GM15510 (cell line): ENCODE data around the gene ARL4A.

Experiments
- POLR2A ChIP-seq: IDR thresholded peaks from 3 replicates; pipeline ENCODE4 v1.6.1; 2011; ENCODE audit warnings: borderline replicate concordance; ENCODE audit not compliant: insufficient read length; ENCODE audit errors: extremely low read depth

Gene ARL4A

DNA sequence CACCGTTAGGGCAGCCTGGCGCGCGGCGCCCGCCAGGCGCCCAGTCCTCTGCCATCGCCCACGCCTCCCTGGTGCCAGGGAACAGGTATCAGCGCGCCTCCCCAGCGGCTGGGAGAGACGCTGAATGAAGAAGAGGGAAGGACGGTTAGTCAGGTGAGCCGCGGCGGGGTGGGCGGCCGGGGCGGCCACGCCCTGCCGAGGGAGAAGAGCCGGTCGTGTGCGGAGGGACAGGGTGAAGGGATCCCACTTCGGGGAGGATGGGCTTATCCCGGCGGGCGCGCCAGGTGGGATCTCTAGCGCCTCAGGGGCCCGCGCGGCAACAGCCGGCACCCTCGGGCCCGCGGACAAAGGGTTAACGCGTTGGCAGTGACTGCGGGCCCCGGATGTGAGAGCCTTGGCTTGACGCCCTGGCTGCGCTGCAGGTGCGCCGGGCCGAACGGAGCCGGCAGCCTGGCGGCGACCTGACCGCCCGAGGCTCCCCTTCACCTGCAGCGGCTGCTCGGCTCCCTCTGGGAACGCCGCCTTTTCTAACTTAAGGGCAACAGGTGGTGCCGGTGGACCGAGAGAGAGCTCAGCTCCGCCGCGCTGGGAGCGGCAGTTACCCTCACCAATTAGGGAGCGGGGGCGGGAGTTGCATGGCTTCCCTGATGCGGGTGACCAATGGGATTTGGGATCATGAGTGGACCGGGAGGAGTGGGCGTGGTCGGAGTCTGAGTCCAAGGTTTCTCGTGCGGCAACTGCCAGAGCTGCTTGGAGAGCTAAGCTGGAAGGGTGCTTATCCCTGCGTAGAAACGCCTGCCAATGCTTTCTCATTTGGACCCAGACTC is at the start of gene ARL4A:
Gene ARL4A (plus strand): TSS at position 743 of the 827 bp plus-strand sequence. CDS start 622 bp downstream, outside the sequence.
- TF ChIP-seq POLR2A, result peak; percentile 27

- TF ChIP-seq POLR2A, result no peak
These were observed 49.4 kb upstream of the ARL4A start for GRCh38 chr7:12637819-12638592.

GRCh38 chr7:12638851-12639456 is 48.5 kb upstream of the ARL4A start:
- no peak for TF ChIP-seq POLR2A

DNA sequence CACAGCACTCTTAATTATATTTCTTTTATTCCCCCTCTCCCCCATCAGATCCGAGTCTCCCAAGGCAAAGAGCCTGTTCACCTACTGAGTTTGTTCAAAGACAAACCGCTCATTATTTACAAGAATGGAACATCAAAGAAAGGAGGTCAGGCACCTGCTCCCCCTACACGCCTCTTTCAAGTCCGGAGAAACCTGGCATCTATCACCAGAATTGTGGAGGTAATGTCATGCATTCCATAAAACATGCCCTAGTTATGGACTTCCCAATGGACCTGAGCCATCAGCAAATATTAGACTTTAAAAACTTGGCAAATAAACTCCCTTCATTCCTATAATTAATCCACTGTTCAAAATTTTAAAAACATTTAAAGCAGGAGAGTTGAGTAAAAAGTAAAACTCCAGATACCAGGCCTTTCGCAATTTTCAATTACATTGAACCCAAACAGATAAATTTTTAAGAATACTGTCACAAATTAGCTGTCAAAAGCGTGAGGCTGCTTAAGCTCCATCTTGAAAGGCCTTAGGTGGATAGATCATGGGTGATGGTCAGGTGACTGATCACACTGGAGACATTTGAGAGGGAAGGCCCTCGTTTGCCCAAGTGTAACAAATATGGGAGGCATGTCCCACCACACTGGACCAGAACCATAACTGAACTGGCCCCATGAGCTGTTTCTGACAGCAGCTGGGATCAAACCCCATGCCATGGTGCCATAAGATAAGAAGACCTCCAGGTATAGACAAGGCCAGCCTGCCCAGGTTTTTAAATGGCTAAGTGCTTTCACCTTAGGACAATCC is 46.9 kb upstream of the ARL4A start:
- TF ChIP-seq POLR2A, result no peak

DNA sequence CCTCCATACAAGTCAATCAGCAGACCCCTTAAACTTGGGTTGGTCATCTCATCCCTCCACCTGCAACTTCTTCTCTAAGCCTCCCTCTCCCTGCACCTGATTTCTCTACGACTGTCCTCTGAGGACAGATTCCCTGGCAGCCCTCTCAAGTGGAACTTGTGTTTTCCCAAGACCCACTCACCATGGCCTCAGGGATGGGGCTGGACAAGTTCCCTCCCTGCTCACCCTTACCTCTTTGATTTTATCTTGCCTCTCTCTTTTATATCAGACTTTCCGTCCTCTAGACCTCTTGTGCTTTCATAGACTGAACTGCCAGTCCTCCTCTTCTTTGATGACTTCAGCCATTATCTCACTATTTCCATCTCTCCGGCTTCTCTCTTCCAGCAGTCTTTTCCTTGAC is 46.2 kb upstream of the ARL4A start:
- TF ChIP-seq POLR2A, result no peak

GRCh38 chr7:12642508-12642907 is 44.9 kb upstream of the ARL4A start:
- TF ChIP-seq POLR2A, result no peak

DNA sequence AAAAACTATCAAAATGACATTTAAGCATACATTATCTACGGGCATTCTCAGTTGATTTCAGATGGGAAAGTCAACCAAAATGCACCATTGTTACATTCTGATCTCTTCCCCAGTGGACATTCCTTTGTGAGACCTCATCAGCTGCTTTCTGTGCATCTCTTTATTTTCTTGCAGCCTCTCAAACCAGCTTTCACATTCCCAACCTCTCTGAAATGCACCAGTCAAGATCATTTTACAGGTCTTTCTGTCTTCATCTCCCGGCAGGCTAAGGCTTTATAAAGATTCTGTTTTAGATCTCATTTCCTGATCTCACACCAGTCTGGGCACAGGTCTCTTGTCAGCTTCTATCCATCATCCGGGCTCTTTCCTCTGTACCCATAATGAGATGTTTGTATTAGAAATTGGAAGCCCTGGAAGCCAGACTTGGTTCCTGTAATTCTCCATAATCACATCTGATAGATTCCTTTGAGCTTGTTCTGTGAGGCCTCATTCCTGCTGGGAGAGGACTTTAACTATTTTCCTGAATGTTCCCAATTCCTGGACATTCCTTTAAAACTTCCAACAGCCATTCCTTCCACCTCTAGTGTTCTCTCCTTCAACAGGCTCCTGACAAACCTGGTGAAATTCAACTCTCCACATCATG is 44.3 kb upstream of the ARL4A start:
- TF ChIP-seq POLR2A, result no peak

GRCh38 chr7:12643644-12644043 is 43.8 kb upstream of the ARL4A start:
- TF ChIP-seq POLR2A, result no peak

DNA sequence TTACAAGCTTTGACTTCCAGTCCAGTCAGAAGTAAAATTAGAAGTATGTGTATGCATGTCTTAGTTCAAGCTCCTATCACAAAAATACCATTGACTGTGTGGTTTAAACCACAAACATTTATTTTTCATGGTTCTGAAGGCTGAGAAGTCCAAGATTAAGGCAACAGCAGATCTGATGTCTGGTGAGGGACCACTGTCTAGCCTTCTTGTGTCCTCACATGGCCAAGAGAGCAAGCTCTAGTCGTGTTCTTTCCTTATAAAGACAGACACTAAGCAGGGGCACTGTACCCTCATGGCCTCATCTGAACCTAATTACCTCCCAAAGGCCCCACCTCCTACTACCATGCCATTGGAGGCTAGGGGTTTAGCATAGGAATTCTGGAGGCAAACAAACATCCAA is 41.3 kb upstream of the ARL4A start:
- no peak for TF ChIP-seq POLR2A

DNA sequence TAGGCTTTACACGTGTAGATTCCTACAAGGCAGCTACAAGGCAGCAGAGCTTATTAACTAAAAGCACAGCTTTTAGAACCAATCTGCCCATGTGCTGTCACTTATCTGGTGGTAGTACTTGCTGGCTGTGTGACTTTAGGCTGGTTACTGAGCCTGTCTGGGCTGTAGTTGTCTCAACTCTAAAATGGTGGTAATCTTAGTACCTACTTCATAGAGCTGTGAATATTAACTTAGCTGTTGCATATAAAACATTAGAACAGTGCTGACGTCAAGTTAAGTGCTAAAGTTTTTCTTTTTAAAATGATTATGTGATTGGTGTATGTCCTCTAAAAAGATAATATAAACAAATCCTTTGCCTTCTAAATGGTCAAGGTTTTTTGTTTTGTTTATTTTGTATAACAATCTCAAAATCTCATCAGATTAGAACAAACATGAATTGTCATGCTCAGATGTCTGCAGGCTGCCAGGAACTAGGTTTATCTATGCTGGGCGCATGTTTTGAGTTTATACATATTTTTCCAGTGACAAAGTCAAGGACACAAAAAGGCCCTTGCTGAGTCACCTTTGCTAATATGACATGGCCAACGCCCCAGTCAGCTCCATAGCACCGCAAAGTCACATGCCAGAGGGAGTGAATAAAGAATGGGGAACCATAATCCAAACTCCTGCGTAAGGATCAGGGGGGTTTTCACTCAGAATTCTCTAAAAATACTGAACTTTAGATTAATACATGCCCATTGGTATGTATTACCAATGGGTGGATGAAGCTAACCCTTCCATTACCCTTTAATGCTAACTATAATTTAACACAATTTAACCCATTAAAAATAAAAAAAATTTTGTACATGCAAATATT is 39.8 kb upstream of the ARL4A start:
- no peak for TF ChIP-seq POLR2A

DNA sequence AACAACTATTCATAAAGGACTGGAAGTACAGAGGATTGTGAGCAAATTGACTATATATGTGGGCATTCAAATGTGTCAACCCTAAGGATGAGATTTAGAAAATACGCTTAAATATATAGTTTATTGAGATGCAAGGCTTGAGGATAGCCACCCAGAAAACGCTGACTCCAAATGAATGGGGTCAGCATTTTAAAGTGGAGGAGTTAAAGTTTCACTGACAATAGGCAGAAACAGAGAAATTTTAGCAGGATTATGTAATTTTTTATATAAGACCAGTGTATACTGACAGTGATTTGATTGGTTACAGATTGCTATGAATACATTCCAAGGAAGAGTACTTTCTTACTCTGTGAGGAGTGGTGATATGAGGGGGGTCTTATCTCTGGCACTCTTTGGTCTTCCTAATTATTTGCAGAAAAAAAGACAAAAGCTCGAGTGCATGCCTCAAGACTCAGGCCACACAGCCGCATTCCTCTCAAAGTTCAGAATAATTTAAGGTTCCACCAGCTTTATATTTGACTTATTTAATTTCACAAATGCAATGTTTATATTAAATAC is 38.6 kb upstream of the ARL4A start:
- TF ChIP-seq POLR2A, result no peak

- no peak for TF ChIP-seq POLR2A
These were observed 38.1 kb upstream of the ARL4A start for GRCh38 chr7:12649348-12649747.

DNA sequence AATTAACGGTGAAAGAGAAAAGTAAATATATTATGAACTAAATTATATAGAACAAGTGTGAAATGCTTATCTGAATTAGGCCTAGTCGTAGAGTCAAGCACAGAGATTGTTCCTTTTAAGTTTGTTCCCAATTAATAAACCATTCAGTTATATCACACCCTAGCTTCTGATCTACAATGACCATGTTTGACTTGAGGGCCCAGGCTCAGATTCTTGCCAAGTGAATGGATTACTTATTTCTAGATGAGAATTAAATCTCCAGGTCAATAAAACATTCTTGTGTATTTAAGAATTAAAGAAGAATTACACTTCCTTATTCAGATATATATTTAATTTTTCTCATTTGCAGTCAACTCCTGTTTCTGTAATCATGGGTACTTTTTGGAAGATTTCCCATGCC is 37.4 kb upstream of the ARL4A start:
- TF ChIP-seq POLR2A, result no peak

DNA sequence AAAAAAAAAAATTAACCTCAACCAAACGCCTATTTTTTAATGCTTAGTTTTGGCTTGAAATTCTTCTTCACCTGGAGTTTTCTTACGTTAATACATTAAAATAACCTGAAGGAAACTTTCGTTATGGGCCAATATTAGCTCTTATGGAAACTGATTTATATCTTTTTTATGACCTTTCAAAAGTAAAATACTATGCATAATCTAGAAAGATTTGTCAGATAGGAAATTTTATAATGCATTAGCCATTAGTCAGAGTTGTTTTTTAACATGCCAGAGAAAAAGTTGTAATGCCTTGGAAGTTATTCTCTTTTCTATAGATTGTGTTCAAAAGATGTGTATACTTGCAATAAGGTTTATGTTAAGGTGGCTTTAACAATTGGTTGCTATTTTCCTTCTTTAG is 34.3 kb upstream of the ARL4A start:
- TF ChIP-seq POLR2A, result no peak

GRCh38 chr7:12653518-12653917 is 33.9 kb upstream of the ARL4A start:
- TF ChIP-seq POLR2A, result no peak
